ENCODE results near the gene PEX5L.

Gene PEX5L

GRCh38 chr3:179896507-179896906 lies 140.2 kb downstream of the PEX5L start:
- DNase-seq (ENCODE audit: low spot score) = no peak

DNA sequence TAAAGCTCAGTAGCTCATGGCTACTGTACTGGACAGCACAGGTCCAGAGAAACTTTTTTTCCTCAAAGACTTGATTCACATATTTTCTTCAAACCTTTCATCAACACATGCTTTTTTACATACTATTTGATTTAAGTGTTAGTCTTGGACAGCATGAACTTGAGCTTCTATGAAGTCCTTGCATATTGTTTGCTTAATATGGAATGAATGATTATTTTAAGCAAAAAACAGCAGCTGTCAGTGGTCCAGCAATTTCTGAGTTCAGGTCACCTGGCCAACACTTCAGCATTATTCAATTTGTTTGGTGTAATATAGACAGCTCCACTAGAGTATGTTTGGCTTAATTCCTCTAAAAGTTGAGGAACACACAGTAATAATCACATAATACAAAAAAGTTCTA lies 141.4 kb downstream of the PEX5L start:
- DNase-seq (ENCODE audit: low spot score) = no peak

DNA sequence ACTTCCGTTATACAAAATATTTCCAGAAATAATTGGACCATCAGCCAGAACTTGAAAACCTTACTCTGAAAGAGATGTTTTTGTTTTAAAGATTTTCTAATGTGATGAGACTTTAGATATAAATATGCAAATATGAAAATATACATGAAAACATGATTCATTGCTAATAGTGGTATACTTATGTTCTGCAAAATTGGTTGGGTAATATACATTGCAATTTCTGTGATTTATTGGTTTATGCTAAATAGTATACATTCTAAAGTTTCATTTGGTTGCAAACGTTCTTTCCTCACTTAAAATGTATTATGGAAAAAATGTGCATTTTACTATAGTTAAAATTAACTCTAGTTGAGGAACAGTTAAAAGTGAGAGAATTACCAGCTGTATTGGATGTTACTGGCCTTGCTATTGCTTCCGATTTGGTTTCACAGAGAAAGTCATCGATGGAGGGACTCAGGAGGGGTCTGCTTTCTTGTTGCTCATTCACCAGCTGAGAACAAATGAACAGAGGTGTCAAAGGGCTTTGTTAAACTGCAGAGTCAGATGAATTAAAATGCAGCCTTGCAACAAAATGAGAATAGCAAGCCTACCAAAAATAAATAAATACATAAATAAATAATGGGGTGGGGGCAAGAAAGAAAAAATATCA lies 149.3 kb downstream of the PEX5L start:
- DNase-seq (ENCODE audit: low spot score) = no peak

DNA sequence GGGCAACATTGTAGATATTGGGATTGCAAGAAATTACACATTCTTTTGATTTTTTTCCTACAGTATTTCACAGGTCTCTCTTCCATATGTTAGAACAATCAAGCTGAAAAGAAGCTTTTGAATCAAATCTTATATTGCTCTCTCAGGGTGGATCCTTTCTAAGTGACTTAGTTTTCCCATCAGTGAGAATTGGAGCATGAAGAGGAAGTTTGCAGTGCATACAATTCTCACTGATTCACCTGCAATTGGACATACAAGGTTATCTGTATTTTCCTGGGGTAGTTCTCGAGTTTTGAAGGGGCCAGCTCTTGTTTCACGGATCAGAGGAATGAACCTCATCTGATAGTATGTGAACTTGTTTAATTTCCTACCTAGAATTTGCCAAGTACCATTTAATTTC lies 150.8 kb downstream of the PEX5L start:
- no peak for DNase-seq (ENCODE audit: low spot score)

DNA sequence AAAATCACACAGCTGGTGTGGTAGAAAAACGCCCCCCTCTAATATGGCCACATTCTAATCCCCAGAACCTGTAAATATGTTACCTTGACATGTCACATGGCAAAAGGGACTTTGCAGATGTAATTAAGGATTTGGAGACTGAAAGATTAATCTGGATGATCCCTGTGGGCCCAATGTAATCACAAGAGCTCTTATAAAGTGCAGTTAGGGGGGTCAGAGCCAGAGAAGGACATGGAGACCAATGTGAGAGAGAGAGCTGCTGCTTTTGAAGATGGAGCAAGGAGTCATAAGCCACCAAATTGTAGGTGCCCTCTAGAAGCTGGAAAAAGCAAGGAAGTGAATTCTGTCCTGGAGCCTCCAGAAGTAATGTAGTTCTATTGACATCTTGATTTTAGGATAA lies 152.6 kb downstream of the PEX5L start:
- DNase-seq (ENCODE audit: low spot score) = no peak

GRCh38 chr3:179882292-179882691 lies 154.4 kb downstream of the PEX5L start:
- no peak for DNase-seq (ENCODE audit: low spot score)

DNA sequence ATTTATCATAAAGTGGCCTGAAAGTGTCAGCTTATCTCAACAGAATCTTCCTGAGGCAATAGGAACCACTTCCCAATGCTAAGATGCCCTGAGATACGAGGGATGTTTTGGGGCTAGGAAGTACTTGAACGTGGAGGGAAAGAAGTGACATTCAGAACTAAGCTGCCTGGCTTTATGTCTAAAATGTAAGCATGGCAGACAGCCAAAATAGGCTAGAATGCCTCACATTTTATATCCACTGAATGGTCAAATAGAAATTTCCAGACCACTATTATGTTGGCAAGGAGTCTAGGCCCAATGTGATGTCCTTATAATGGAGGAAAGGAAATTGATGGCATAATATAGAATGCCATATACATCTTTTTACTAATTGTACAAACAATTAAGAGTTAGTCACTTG lies 154.9 kb downstream of the PEX5L start:
- no peak for DNase-seq (ENCODE audit: low spot score)

DNA sequence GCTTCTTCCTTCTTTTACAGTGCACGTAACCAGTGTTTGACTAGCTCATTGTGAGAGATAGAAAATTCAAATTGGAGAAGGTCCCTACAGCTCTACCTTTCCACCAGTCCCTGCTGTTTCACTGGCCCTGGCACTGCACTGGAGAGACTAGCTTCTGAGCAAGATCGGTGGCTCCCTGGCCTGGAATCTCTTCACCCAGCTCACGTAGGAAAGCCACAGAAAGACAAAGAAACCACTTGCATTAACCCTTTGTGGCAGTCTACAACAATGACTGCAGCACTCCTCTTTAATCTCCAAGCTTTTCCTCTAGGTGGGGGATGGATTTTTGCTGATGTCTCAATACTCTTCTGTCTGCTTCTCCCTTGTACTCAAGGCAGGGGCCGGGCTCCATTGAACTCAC lies 155.9 kb downstream of the PEX5L start:
- no peak for DNase-seq (ENCODE audit: low spot score)

- DNase-seq (ENCODE audit: low spot score) = no peak
These were observed 160.3 kb downstream of the PEX5L start for GRCh38 chr3:179876440-179876839.

- DNase-seq (ENCODE audit: low spot score) = no peak
These were observed 163.9 kb downstream of the PEX5L start for GRCh38 chr3:179872842-179873241.

GRCh38 chr3:179871782-179872181 lies 165.0 kb downstream of the PEX5L start:
- no peak for DNase-seq (ENCODE audit: low spot score)

DNA sequence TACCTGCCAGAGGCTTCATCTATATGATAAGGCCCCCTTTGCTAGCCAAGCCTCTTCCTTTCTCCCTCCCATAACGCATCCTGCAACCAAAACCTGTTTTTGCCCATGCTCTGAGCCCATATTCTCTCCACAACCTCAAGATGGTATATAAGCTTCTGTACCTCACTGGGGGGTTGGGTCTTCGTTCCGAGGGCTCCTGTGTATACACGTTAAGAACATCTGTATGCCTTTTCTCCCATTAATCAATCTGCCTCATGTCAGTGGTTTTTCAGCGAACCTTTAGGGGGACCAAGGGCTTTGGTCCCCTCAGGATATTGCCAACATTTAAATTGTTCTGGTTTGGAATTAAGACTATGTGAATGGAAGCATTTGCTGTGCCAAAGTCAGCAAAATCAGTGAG lies 168.0 kb downstream of the PEX5L start:
- DNase-seq (ENCODE audit: low spot score) = no peak

GRCh38 chr3:179867961-179868360 lies 168.8 kb downstream of the PEX5L start:
- no peak for DNase-seq (ENCODE audit: low spot score)

DNA sequence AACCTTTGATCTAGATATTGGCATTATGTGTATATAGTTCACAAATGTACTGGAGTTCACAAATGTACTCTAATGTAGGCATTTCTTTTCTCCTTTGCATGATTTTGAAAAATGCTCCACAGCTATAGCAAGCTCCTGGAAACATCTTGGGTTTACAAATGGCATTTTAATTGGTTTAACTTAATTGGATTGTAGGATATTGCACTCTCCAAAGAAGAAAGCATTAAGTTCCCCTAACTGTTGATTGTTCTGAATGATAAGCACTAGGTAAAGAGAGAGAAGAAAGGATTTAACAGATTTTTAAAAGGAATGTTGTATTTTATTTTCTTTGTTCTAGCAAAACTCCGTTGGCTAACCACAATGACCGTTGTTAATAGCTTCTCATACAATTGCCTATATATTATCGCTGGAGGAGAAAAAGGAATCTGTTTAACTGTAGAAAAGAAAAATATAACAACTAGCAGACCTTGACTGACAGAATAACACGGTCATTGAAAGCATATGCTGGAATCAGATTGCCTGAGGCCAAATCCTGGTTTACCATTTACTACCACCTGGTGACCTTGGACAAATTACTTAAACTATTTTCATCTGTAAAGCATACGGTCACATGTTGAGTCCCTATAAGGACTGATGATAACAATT lies 170.8 kb downstream of the PEX5L start:
- no peak for DNase-seq (ENCODE audit: low spot score)

- DNase-seq (ENCODE audit: low spot score) = no peak
These were observed 174.8 kb downstream of the PEX5L start for GRCh38 chr3:179861953-179862352.

DNA sequence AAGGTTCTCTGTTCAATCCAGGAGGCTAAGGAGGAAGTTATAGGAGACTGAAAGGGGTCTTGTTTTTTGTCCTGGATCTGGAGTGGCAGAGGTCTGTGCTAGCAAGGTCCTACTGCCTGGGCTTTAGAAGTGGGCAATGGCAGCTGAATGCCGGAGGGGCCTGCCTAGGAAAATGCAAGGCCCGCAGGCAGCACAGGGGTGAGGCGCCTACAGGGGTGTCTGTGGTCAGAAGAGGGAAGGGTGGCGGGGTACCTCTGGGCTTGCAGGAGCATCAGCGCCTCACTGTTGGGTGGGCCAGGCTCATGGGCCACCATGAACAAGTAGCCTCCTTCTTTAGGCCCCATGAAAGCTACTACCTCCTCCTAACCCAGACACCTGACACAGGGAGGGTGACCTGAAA lies 175.4 kb downstream of the PEX5L start:
- no peak for DNase-seq (ENCODE audit: low spot score)

DNA sequence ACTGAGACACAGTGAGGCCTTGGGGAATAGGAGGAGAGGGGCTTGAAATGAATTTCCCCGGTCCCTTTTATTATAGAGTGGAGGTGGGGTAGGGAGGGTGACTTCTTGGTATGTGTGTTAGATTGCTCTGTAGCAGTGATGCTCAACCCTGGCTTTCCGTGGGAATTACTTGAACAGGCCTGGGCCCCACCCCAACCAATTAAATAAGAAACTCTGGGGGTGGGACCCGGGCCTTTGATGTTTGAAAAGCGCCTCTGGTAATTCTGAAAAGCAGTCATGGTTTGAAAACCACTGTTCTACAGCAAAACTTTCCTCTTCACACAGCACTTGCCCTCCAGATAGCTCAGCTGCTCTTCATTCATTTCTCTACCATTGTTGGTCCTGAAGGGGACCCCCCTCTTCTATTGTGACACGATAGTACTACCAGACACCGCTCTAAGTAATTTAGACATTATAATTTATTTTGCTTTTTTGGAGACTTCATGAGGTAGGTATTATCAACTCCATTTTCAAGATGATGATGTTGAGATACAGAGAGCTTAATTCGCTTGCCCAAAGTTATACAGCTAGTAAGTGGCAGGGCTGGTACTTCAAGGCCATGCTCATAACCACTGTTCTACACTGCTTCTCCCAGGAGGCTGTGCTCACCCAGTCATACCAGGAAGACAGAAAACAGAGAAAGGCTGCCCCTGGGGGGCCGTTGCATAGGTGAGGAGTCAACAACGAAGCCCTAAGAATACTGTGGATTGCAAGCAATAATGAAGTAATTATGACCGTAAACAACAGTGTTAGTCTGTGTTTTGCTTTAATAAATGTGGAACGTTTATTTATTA lies 176.2 kb downstream of the PEX5L start:
- no peak for DNase-seq (ENCODE audit: low spot score)

DNA sequence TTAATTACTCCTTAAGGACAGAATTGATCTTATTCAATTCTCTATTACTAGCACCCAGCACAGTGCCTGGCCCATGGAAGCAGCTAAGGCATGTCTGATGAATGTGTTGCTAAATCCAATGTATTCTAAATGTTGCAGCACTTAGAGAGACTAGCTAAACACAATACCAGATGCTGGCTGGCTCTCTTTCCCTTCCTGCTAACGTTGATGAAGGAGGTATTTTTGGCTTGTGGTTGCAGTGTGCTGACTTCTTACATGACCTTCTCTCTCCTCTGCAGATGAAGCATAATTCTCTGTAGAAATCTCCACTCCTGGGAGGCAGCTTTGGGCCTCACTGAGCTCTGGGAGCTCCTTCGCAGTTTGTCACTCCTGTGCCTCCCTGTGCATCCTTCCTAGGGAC lies 183.6 kb downstream of the PEX5L start:
- no peak for DNase-seq (ENCODE audit: low spot score)

GRCh38 chr3:179852142-179852905 lies 184.4 kb downstream of the PEX5L start:
- no peak for DNase-seq (ENCODE audit: low spot score)

GRCh38 chr3:179848711-179849110 lies 188.0 kb downstream of the PEX5L start:
- DNase-seq (ENCODE audit: low spot score) = no peak

GRCh38 chr3:179842061-179842460 lies 194.7 kb downstream of the PEX5L start:
- no peak for DNase-seq (ENCODE audit: low spot score)

DNA sequence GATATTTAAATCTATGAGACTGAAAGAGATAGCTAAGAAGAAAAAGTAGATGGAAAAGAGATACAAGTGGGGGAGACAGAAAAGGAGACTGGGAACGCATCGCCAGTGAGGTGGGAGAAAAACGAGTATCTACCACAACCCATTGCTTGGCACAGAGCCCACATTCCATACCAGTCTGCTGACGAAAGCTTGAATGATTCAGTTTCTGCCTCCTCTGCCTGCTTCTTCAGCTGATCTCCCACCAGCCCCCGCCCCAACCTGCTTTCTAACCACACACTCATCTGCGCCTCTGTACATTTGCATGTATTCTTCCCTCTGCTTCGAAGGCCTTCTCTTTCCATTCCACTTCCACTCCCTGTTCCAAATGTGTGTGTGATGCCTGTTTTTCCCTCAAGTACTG lies 195.8 kb downstream of the PEX5L start:
- no peak for DNase-seq (ENCODE audit: low spot score)

DNA sequence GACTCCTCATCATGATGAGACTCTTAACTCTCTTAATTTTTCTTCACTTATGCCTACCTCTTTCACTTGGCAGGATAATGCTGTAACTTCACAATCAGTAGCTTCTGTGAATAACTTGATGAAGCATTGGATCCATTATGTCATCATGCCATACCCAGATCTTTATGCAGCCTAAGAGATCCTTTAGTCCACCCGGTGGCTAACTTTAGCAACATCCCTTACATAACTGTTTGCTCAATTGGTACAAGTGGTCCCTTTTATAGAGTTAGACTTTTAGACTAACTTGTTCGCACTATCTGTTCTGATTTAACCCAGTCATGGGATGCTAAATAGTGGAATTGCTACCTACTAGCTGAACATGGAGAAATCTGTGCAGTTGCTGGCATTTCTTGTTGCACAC lies 199.4 kb downstream of the PEX5L start:
- DNase-seq (ENCODE audit: low spot score) = no peak

Data from hematopoietic multipotent progenitor cell treated with erythropoietin and hydrocortisone succinate and interleukin-3 and kit ligand, for 17 days (in vitro differentiated cells).